Neuronal stem cell (in vitro differentiated cells): Measurements from ENCODE around the gene GPS2.

Source experiments
- DNase-seq: peaks from one replicate; pipeline ENCODE4 v3.0.0-alpha.2; 2013; ENCODE audit warnings: low spot score
- H2AFZ ChIP-seq: one replicate; pipeline ENCODE4 v1.6.1; 2013; ENCODE audit warnings: mild to moderate bottlenecking, low read length, inconsistent platforms
- H2AK5ac ChIP-seq: 2 replicates; pipeline ENCODE4 v1.6.1; 2013; ENCODE audit warnings: low read depth, mild to moderate bottlenecking, inconsistent platforms, low read length, moderate library complexity, mixed read lengths
- H2BK120ac ChIP-seq: 2 replicates; pipeline ENCODE4 v1.6.1; 2013; ENCODE audit warnings: low read depth, mild to moderate bottlenecking, inconsistent platforms, low read length, moderate library complexity, mixed read lengths
- H2BK12ac ChIP-seq: one replicate; pipeline ENCODE4 v1.6.1; 2013; ENCODE audit warnings: low read length, inconsistent platforms
- H2BK15ac ChIP-seq: 2 replicates; pipeline ENCODE4 v1.6.1; 2013; ENCODE audit warnings: mild to moderate bottlenecking, low read length, inconsistent platforms, mixed read lengths
- H2BK5ac ChIP-seq: one replicate; pipeline ENCODE4 v1.6.1; 2013; ENCODE audit warnings: inconsistent platforms, mild to moderate bottlenecking, low read length, moderate library complexity
- H3K14ac ChIP-seq: one replicate; pipeline ENCODE4 v1.6.1; 2013; ENCODE audit warnings: low read length, inconsistent platforms
- H3K18ac ChIP-seq: 2 replicates; pipeline ENCODE4 v1.6.1; 2013; ENCODE audit warnings: low read length, inconsistent platforms
- H3K23ac ChIP-seq: 2 replicates; pipeline ENCODE4 v1.6.1; 2013; ENCODE audit warnings: low read depth, mild to moderate bottlenecking, mixed read lengths, low read length, inconsistent platforms; ENCODE audit not compliant: poor library complexity
- H3K27ac ChIP-seq: replicated peaks from 3 replicates; pipeline ENCODE4 v1.5.1; 2013; ENCODE audit warnings: low read length, inconsistent platforms
- H3K27me3 ChIP-seq, 3 experiments: 2 replicates each; pipeline ENCODE4 v1.6.1; 2013; ENCODE audit warnings: low read length in 3 of 3, mild to moderate bottlenecking in 2 of 3, inconsistent platforms in 1 of 3, low read depth in 1 of 3, mixed read lengths in 1 of 3, moderate library complexity in 1 of 3; ENCODE audit not compliant: control insufficient read depth in 3 of 3, insufficient read depth in 3 of 3
- H3K36me3 ChIP-seq, 2 donors: replicated peaks in 1 of 2; 2 replicates each; pipeline ENCODE4 v1.6.1; 2013; ENCODE audit warnings: low read length in 2 of 2; ENCODE audit not compliant: control insufficient read depth in 2 of 2, insufficient read depth in 2 of 2
- H3K4ac ChIP-seq: 2 replicates; pipeline ENCODE4 v1.6.1; 2013; ENCODE audit warnings: inconsistent platforms, mild to moderate bottlenecking, low read length, moderate library complexity
- H3K4me1 ChIP-seq, 2 donors: 1 replicate in 1 of 2; 2 replicates in 1 of 2; pipeline ENCODE4 v1.6.1; 2013; ENCODE audit warnings: low read length in 2 of 2, low read depth in 1 of 2; ENCODE audit not compliant: control insufficient read depth in 2 of 2, insufficient read depth in 1 of 2
- H3K4me2 ChIP-seq: one replicate; pipeline ENCODE4 v1.6.1; 2013; ENCODE audit warnings: mild to moderate bottlenecking, low read length, inconsistent platforms; ENCODE audit not compliant: insufficient read depth, poor library complexity, severe bottlenecking
- H3K4me3 ChIP-seq, 2 donors: 2 replicates each; pipeline ENCODE4 v1.5.1; 2013; ENCODE audit warnings: low read length in 2 of 2, mild to moderate bottlenecking in 2 of 2, inconsistent platforms in 1 of 2, moderate library complexity in 1 of 2
- H3K79me1 ChIP-seq: one replicate; pipeline ENCODE4 v1.6.1; 2013; ENCODE audit warnings: low read depth, mild to moderate bottlenecking, inconsistent platforms, low read length, moderate library complexity
- H3K9ac ChIP-seq: one replicate; pipeline ENCODE4 v1.6.1; 2013; ENCODE audit warnings: mild to moderate bottlenecking, low read depth, low read length, inconsistent platforms; ENCODE audit not compliant: poor library complexity
- H3K9me3 ChIP-seq, 2 donors: replicated peaks in 1 of 2; 2 replicates each; pipeline versions ENCODE3 to v1.6.1; 2013; ENCODE audit warnings: low read length in 2 of 2, mild to moderate bottlenecking in 2 of 2, inconsistent platforms in 1 of 2, low read depth in 1 of 2, mixed read lengths in 1 of 2, moderate library complexity in 1 of 2; ENCODE audit not compliant: control insufficient read depth in 2 of 2, insufficient read depth in 1 of 2
- H4K8ac ChIP-seq: one replicate; pipeline ENCODE4 v1.6.1; 2013; ENCODE audit warnings: low read depth, mild to moderate bottlenecking, inconsistent platforms, low read length, moderate library complexity
- H4K91ac ChIP-seq: one replicate; pipeline ENCODE4 v1.6.1; 2013; ENCODE audit warnings: low read length, low read depth, mild to moderate bottlenecking, inconsistent platforms; ENCODE audit not compliant: poor library complexity
- WGBS, 2 donors: extraction: QIAGEN DNeasy Blood & Tissue Kit; methylation state at CpG; one replicate each; pipeline ENCODE4 v1.1.7; 2013; ENCODE audit warnings: missing lambda C conversion rate in 2 of 2, mixed read lengths in 1 of 2; ENCODE audit not compliant: insufficient read length in 2 of 2, insufficient replicate concordance in 1 of 2; ENCODE audit errors: extremely low coverage in 2 of 2; 5-methylcytosine and 5-hydroxymethylcytosine counted together

Gene GPS2

DNA sequence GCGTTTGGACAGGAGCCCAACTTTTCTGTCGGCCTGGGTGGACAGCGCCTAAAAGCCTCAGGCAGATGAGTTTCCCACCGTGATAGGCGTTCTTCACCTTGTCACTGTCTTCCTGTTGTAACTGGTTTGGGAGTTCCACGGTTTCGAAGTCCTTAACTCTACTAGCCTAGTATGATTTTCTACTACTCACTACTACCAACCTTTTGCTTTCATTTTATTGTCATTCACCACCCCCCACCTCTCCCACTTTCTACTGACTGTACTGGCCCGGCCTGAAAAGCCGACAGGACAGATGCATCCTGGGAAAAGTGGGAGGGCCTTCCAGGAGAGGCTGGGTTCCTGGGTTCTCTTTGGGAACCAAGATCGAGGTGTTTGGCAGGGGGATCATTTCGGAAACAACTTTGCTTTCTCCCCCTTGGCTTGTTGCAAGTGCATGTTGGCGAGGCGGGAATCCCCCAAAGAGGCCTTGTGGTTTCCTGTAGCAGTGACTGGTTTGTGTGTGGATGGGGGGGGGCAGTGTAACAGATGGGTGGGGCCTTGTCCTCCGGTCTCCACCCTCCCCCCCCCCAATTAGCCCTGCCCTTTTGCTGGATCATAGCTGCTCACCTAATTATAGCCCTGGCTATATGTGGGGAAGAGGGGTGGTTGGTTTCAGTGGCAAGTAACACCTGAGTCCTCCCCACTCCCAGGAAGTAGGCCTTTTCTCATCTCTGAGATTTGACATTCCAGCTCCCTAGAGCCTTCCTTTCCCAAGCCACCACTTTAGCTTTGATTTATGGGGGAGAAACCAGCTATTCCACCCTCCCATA is 6.3 kb downstream of the GPS2 start:
- WGBS, 2 donors, result no CpG with 5 or more reads among the region's 14 CpGs
- Histone ChIP-seq H3K18ac (peak overlapping the region; percentile 44), H3K4me3 (peak overlapping the region; percentile 84 to 98), H2AK5ac (no peak overlapping the region), H3K27ac (peak overlapping the region; percentile 78), H3K4ac (no peak overlapping the region), H2BK120ac (no peak overlapping the region), H4K8ac (no peak overlapping the region), H3K27me3 (no peaks in the 10 kb centered on the region), H3K23ac (no peak overlapping the region), H2BK5ac (no peak overlapping the region), H3K9ac (peak overlapping the region; percentile 88), H3K4me1 (peaks cover 2 to 5% of the 10 kb centered on the region in 2 donors), H3K9me3 (no peaks in the 10 kb centered on the region), H2BK12ac (no peak overlapping the region), H2AFZ (no peak overlapping the region), H2BK15ac (no peak overlapping the region), H3K14ac (no peak overlapping the region), H4K91ac (no peak overlapping the region), H3K79me1 (peaks cover 1% of the 10 kb centered on the region), H3K4me2 (peak overlapping the region; percentile 91), H3K36me3 (peaks cover 40 to 46% of the 10 kb centered on the region in 2 donors)
- no peak for DNase-seq

DNA sequence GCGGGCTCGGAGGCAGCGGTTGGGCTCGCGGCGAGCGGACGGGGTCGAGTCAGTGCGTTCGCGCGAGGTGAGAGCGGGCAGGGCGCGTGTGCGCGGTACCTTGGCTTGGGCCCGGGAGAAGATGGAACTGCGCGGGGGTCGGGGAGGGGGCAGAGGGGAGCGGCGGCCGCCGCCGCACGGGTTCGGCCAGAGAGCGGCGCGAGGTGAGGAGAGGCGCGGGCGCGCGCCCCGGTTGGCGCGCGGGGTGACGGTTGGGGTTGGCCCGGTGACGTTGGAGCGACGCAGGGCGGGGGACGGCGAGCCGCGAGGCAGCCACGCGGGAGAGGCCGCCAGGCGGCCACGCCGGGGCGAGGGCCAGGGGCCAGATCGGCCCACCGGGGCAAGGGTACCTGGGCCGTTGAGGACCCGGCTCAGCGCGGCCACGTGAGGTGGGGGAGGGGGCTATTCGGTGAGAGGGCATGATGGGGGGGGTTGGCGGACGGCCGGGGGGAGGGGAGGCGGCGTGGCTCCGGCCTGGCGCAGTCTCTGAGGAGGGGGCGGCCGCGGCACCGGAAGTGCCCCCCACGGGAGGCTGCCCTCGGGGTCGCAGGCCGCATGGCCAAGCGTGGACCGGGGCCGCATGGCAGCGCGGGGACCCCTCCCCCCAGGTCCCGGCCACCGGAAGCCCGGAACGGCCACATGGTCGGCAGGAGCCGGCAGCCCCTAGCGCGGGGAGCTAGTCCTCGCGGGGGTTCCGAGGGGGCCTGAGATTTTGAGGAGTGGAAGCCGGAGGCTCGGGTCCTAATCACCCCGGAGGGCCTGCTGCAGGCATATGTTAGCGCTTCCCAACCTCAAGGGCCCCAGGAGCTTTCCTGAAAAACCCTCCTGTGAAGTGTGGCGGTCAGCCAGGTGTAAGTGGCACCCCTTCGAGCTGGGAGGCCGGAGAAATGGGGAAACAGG is 7.2 kb downstream of the GPS2 start:
- peaks cover 31 to 37% of the 10 kb centered on the region in 2 donors for H3K36me3 ChIP-seq
- no peak overlapping the region for H3K4ac ChIP-seq
- peak overlapping the region; percentile 95 for H3K18ac ChIP-seq
- peak overlapping the region; percentile 98 for H3K9ac ChIP-seq
- peak overlapping the region; percentile 84 to 98 for H3K4me3 ChIP-seq
- H2AK5ac ChIP-seq, result peak overlapping the region; percentile 61
- peak overlapping the region; percentile 76 for H2AFZ ChIP-seq
- H2BK12ac ChIP-seq, result no peak overlapping the region
- WGBS, 2 donors, result no CpG with 5 or more reads among the region's 104 CpGs
- H3K4me1 ChIP-seq, result peaks cover 2 to 5% of the 10 kb centered on the region in 2 donors
- H3K23ac ChIP-seq, result peak overlapping the region; percentile 74
- H2BK120ac ChIP-seq, result peak overlapping the region; percentile 21
- H2BK5ac ChIP-seq, result peak overlapping the region; percentile 80
- no peak overlapping the region for H2BK15ac ChIP-seq
- peaks cover 1% of the 10 kb centered on the region for H3K79me1 ChIP-seq
- peak overlapping the region; percentile 78 for H3K27ac ChIP-seq
- H3K14ac ChIP-seq, result no peak overlapping the region
- no peak overlapping the region for H4K8ac ChIP-seq
- H3K9me3 ChIP-seq, result no peaks in the 10 kb centered on the region
- H3K4me2 ChIP-seq, result peak overlapping the region; percentile 91
- no peaks in the 10 kb centered on the region for H3K27me3 ChIP-seq
- DNase-seq, result no peak
- no peak overlapping the region for H4K91ac ChIP-seq

DNA sequence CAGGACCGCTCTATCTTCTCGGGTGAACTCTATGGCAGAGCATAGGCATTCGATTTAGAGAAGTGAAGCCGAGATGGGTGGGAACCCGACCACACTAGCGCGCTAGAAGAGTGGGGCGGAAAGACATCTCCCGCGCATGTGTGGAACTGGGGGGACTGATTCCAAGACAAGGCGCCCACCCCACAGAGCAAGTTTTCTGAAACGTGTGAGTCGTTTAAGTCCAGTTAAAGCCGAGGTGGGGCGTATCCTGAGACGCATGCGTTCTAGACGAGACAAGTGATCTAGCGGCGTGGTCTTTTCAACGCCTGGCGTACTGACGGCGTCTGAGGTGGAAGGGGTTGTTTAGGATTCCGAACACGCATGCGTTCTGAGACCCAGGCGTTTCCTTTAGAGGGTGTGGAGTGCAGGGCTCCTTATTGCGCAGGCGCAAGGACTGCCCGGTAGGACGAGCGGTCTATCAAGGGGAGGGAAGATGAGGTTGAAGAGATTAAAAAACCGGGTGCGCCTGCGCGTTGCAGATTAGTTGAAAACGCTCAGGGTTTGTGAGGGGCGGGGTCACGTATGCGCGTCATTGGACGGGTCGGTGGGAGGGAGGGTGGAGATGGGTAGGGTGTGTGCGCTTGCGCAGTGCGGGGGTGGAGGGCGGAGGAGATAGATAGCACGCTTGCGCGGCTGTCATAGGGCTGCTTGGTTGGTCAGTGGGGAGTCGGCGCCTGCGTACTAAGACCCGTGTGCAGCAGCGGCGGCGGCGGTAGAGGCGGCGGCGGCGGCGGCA is 8.1 kb downstream of the GPS2 start, which contains the start of gene EIF5A:
Gene EIF5A (plus strand): TSS at position 718 of the 775 bp plus-strand sequence. CDS start 2,008 bp downstream, outside the sequence.
- H3K4ac ChIP-seq, result no peak within 1 kb of the TSS
- no peak within 1 kb of the TSS for H4K91ac ChIP-seq
- H3K4me2 ChIP-seq, result peak within 1 kb of the TSS; percentile 91
- peaks cover 24 to 28% of the 10 kb centered on the region in 2 donors for H3K36me3 ChIP-seq
- no peak within 1 kb of the TSS for H4K8ac ChIP-seq
- H3K23ac ChIP-seq, result peak within 1 kb of the TSS; percentile 74
- H3K18ac ChIP-seq, result peak within 1 kb of the TSS; percentile 95
- H3K9me3 ChIP-seq, result no peaks in the 10 kb centered on the region
- H2AK5ac ChIP-seq, result peak within 1 kb of the TSS; percentile 61
- no peak within 1 kb of the TSS for H2BK12ac ChIP-seq
- peak within 1 kb of the TSS; percentile 98 for H3K9ac ChIP-seq
- H3K27ac ChIP-seq, result peak within 1 kb of the TSS; percentile 98
- H2BK120ac ChIP-seq, result peak within 1 kb of the TSS; percentile 21
- peak; percentile 100 for DNase-seq
- H2AFZ ChIP-seq, result peak within 1 kb of the TSS; percentile 89
- no peak within 1 kb of the TSS for H2BK15ac ChIP-seq
- WGBS, 2 donors, result no CpG with 5 or more reads among the region's 64 CpGs
- H3K14ac ChIP-seq, result no peak within 1 kb of the TSS
- peak within 1 kb of the TSS; percentile 84 to 98 for H3K4me3 ChIP-seq
- H3K27me3 ChIP-seq, result no peaks in the 10 kb centered on the region
- peaks cover 1% of the 10 kb centered on the region for H3K79me1 ChIP-seq
- peaks cover 2 to 5% of the 10 kb centered on the region in 2 donors for H3K4me1 ChIP-seq
- H2BK5ac ChIP-seq, result peak within 1 kb of the TSS; percentile 80
